Endodermal cell (in vitro differentiated cells): ENCODE results near the gene TMEM87A. TPM values are rescaled to one million over a fixed set of nuclear protein-coding genes. Genes with fewer than 3 reads are reported as not detected.

Source experiments
- DNase-seq: peaks from one replicate; pipeline ENCODE4 v3.0.0-alpha.2; 2017
- H3K27ac ChIP-seq: 2 replicates; pipeline ENCODE4 v1.5.1; 2013; ENCODE audit warnings: mild to moderate bottlenecking, low read depth, low read length, moderate library complexity
- H3K27me3 ChIP-seq: 2 replicates; pipeline ENCODE4 v1.6.1; 2013; ENCODE audit warnings: mild to moderate bottlenecking, low read length, moderate library complexity; ENCODE audit not compliant: insufficient read depth, control insufficient read depth, poor library complexity, severe bottlenecking
- H3K36me3 ChIP-seq: 2 replicates; pipeline ENCODE4 v1.7.0; 2013; ENCODE audit warnings: mild to moderate bottlenecking, low read length, moderate library complexity; ENCODE audit not compliant: control insufficient read depth, insufficient read depth
- H3K4me1 ChIP-seq: one replicate; pipeline ENCODE4 v1.7.0; 2013; ENCODE audit warnings: low read length; ENCODE audit not compliant: control insufficient read depth, insufficient read depth
- H3K4me3 ChIP-seq: 2 replicates; pipeline ENCODE4 v1.5.1; 2013; ENCODE audit warnings: mild to moderate bottlenecking, low read length, moderate library complexity
- H3K9ac ChIP-seq: 2 replicates; pipeline ENCODE4 v1.6.1; 2013; ENCODE audit warnings: mild to moderate bottlenecking, low read length, moderate library complexity; ENCODE audit not compliant: poor library complexity, severe bottlenecking; ENCODE audit errors: extremely low read depth
- H3K9me3 ChIP-seq: 2 replicates; pipeline ENCODE4 v1.6.1; 2013; ENCODE audit warnings: mild to moderate bottlenecking, low read length, moderate library complexity; ENCODE audit not compliant: control insufficient read depth
- H3K27ac Mint-ChIP-seq: 2 replicates; pipeline ENCODE4 v1.8.0; 2020; ENCODE audit warnings: mixed read lengths
- H3K27me3 Mint-ChIP-seq: 2 replicates; pipeline ENCODE4 v1.8.0; 2021; ENCODE audit warnings: mild to moderate bottlenecking, mixed read lengths; ENCODE audit not compliant: insufficient read depth
- H3K36me3 Mint-ChIP-seq: 2 replicates; pipeline ENCODE4 v1.8.0; 2020; ENCODE audit warnings: low read depth, mixed read lengths
- H3K4me1 Mint-ChIP-seq: 2 replicates; pipeline ENCODE4 v1.8.0; 2020; ENCODE audit warnings: mixed read lengths
- H3K4me3 Mint-ChIP-seq: 2 replicates; pipeline ENCODE4 v1.8.0; 2020; ENCODE audit warnings: mild to moderate bottlenecking, moderate library complexity, mixed read lengths
- H3K9me3 Mint-ChIP-seq: 2 replicates; pipeline ENCODE4 v1.8.0; 2020; ENCODE audit warnings: mild to moderate bottlenecking, mixed read lengths
- CTCF ChIP-seq: fragments of 200-600 bp; sonication (generic); conservative IDR thresholded peaks from 2 replicates; pipeline ENCODE4 v1.5.0; 2021; ENCODE audit warnings: antibody characterized with exemption, mild to moderate bottlenecking
- WGBS, 2 experiments: methylation state at CpG; one replicate each; pipeline versions ENCODE4 v1.1.5 to v1.1.7; 2013; ENCODE audit warnings: missing lambda C conversion rate in 2 of 2, mixed read lengths in 1 of 2; ENCODE audit not compliant: insufficient coverage in 1 of 2, insufficient read length in 1 of 2; 5-methylcytosine and 5-hydroxymethylcytosine counted together
- total RNA-seq, 2 donors: library from RNA; stranded (reverse); fragmentation: NEBNext Ultra II Directional in 1 of 2; extraction: Animal tissue kit (Norgen Biotek cat#: 25700) in 1 of 2; gene quantifications; 2 replicates in 1 of 2; 3 replicates in 1 of 2; pipeline ENCODE4 v1.2.1, GENCODE V29; 2021

TMEM87A gene
- total RNA-seq, 2 donors from 2014 or later: 33.7 to 37.4 TPM

GRCh38 chr15:42218953-42219592 lies 54.2 kb downstream of the TMEM87A start:
- Mint-ChIP-seq H3K27ac (no peak overlapping the region), H3K9me3 (no peaks in the 10 kb centered on the region), H3K27me3 (no peaks in the 10 kb centered on the region), H3K4me1 (no peaks in the 10 kb centered on the region), H3K36me3 (peaks cover 62% of the 10 kb centered on the region), H3K4me3 (no peak overlapping the region)
- TF ChIP-seq CTCF: no peak
- H3K4me3 ChIP-seq: no peak overlapping the region
- H3K36me3 ChIP-seq: peaks cover 75% of the 10 kb centered on the region
- no peak overlapping the region for H3K9ac ChIP-seq
- no peaks in the 10 kb centered on the region for H3K4me1 ChIP-seq
- 50 to 100% methylated on average over 1 to 2 of the region's 2 CpGs for WGBS, 2 experiments
- H3K9me3 ChIP-seq: no peaks in the 10 kb centered on the region
- no peak overlapping the region for H3K27ac ChIP-seq
- H3K27me3 ChIP-seq: no peaks in the 10 kb centered on the region
- DNase-seq: no peak

- Histone ChIP-seq H3K4me1 (no peaks in the 10 kb centered on the region), H3K4me3 (no peak overlapping the region), H3K36me3 (peaks cover 76% of the 10 kb centered on the region), H3K27me3 (no peaks in the 10 kb centered on the region), H3K9ac (no peak overlapping the region), H3K9me3 (no peaks in the 10 kb centered on the region), H3K27ac (no peak overlapping the region)
- H3K9me3 Mint-ChIP-seq: no peaks in the 10 kb centered on the region
- no peak overlapping the region for H3K4me3 Mint-ChIP-seq
- no peak for TF ChIP-seq CTCF
- no peaks in the 10 kb centered on the region for H3K4me1 Mint-ChIP-seq
- no peak for DNase-seq
- H3K36me3 Mint-ChIP-seq: peaks cover 56% of the 10 kb centered on the region
- no peak overlapping the region for H3K27ac Mint-ChIP-seq
- 97% methylated on average over 2 of the region's 2 CpGs; no CpG with 5 or more reads in 1 of the 2 experiments for WGBS, 2 experiments
- H3K27me3 Mint-ChIP-seq: no peaks in the 10 kb centered on the region
These were observed 55.7 kb downstream of the TMEM87A start for GRCh38 chr15:42217568-42217967.

DNA sequence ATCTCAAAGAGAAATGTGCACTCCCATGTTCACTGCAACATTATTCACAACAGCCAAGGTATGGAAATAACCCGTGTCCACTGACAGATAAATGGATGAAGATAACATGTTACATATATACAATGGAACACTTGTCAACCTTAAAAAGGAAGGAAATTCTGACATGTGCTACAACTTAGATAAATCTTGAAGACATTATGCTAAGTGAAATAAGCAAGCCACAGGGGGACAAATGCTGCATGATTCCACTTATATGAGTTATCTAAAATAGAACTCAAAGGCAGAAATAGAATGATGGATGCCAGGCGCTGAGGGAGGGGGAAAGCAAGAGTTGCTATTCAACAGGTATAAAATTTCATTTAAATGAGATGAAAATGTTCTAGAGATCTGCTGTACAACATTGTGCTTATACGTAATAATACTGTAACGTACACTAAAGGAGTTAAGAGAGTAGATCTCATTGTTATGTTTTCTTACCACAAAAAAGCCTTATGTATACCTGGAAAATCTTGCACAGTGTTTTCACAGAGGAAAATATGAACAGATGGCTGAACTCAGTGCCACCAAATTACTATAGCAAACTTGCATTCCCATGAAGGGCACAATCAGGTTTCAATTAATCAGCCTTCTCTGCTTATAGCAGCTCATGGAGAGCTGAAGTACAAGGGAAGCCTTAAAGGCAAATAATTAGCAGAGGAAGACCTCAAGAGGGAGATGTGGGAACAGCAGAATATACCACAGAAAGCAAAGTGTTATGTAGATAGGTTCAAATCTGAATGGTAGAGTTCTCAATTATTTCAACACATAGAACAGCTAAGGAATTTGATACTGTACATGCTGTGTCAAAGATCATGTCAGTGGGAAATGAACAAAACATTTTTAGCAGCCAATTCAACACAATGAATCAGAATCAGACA lies 57.1 kb downstream of the TMEM87A start:
- Histone ChIP-seq H3K27ac (no peak overlapping the region), H3K36me3 (peaks cover 84% of the 10 kb centered on the region), H3K4me1 (no peaks in the 10 kb centered on the region), H3K9me3 (no peaks in the 10 kb centered on the region), H3K4me3 (no peak overlapping the region), H3K9ac (no peak overlapping the region), H3K27me3 (no peaks in the 10 kb centered on the region)
- Mint-ChIP-seq H3K27me3 (no peaks in the 10 kb centered on the region), H3K36me3 (peaks cover 59% of the 10 kb centered on the region), H3K27ac (no peak overlapping the region), H3K4me3 (no peak overlapping the region), H3K9me3 (no peaks in the 10 kb centered on the region), H3K4me1 (no peaks in the 10 kb centered on the region)
- DNase-seq: no peak
- WGBS, 2 experiments: 96 to 100% methylated on average over 3 to 4 of the region's 4 CpGs
- TF ChIP-seq CTCF: peak; percentile 35
